ENCODE measurements around the gene NFKBIE.

NFKBIE gene

DNA sequence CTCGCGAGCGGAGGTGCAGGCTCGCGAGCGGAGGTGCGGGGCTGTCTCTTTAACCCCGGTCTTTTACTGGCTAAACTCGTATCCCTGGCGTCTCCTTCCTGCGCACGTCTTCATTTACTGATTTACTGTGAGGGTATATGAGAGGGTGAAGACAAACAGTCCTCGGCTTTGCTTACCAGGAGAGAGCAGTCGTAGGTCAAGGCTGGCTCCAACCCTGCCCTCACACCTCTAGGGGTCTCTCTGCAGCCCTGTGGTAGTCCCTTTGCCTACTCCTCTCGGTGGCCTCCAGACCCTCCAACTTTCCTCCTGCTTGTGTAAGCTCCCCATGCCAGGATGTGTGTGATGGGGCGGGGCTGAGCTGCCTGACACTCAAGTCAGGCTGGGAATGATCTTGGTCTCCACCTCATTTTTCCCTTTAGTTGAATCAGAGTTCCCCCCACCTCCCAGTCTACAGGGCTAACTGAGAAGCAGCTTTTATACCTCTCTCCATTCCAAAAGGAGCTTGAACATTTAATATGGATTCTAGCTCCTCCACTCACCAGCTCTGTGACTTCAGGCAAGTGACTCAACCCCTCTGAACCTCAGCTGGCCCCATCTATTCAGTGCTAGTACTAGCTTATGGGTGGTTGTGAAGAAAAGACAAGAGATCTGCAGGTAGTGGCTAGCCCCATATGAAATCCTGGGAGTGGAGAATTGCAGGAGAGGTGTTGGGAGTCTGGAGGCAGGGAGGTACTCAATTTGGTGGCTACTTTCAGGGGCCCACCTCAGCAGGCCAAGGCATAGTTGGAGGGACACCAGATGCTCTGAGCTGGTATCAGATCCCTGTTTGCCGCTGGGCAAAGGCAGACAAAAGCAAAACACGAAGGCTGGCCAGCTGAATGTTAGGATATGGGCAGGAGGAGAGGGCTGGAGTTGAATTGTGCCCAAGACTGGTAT is 41.1 kb downstream of the NFKBIE start:
- no peak for DNase-seq

DNA sequence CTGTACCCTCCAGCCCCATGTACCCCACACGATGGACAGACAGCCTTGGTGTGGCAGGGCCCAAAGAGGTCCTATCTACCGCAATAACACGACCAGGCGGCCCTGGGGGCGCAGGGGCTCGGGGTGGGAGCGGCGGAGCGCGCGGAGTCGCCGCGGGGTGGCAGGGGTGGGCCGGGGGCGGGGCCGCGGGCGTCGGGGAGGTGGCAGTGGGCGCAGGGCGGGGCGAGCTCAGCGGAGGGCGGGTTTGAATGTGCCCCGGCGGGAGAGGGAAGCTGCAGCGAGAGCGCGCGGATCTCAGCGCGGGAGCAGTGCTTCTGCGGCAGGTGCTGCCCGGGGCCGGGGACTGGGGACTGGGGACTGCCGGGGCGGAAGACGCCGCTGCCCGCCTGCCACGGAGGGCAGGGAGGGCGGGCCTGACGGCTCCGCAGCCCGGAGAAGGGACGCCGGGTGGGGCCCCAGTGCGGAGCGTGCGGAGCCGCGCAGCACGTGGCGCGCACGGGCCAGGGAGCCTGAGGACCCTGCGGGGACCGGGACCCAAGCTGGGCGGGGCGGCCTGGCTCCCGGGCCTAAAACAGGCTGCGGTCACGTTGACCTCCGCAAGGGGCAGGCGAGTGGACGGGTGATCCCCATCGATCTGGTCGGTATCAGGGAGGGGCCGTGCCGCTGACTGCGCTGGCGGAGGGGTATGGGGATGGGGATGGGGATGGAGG is 41.9 kb downstream of the NFKBIE start, which contains the start of gene SLC29A1:
Gene SLC29A1 (plus strand): TSS at position 277 of the 710 bp plus-strand sequence. CDS start 3,719 bp downstream, outside the sequence.
- DNase-seq: peak in 1 of 2 donors; percentile 56

DNA sequence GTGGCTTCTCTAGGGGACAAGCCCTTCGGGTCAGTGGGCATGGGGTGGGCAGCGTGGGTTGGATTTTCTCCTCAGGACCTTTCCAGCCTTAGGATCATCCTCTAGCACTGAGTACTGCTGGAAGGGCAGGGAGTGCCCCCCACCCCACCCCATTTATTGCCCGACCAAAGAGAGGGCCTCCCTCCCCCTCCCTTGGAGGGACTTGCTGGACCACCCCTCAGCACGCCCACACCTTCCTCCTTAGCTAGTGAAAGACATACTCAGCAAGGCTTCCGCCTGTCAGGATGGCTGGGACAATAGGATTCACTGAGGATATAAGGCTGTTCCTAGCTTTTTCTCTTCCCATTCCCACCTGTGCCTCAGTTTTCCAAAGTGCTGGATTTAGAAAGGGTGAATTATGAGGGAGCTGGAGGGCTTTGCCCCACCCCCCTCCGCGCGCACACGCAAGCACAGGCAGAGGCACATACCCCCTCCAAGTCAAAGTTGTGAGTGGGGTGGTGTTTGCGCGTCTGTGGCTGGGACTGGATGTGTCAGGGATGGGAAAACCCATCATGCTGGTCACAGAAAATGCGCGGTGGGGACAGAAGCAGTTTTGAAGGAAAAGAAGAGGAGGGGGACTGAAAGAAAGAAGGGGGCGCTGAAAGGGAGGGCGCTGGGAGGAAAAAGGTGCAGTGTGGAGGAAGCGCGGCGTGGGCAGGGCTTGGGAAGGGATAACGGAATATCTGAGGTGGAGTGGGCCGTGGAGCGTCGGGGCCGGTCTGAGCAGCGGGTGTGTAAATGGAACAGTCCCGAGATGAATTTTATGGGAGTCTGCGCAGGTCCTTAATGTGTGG is 42.6 kb downstream of the NFKBIE start:
- DNase-seq: no peak

DNA sequence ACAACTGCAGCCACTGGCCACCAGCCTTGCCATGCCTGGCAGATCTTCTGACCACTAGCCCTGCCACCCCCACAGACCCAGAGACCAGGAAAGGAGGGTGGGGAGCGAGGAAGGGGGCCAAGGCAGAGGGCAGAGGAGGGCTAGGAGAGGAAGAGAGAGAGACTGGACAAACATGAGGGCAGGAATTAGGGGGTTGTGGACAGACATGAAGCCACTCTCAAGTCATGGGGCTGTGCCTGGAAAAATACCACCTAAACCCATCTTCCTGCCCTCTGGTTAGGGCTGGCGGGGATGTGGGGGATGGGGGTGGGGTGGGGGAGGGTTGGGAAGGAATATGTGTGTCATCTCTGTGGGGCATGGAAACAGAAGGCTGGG is 43.4 kb downstream of the NFKBIE start:
- no peak for DNase-seq

DNA sequence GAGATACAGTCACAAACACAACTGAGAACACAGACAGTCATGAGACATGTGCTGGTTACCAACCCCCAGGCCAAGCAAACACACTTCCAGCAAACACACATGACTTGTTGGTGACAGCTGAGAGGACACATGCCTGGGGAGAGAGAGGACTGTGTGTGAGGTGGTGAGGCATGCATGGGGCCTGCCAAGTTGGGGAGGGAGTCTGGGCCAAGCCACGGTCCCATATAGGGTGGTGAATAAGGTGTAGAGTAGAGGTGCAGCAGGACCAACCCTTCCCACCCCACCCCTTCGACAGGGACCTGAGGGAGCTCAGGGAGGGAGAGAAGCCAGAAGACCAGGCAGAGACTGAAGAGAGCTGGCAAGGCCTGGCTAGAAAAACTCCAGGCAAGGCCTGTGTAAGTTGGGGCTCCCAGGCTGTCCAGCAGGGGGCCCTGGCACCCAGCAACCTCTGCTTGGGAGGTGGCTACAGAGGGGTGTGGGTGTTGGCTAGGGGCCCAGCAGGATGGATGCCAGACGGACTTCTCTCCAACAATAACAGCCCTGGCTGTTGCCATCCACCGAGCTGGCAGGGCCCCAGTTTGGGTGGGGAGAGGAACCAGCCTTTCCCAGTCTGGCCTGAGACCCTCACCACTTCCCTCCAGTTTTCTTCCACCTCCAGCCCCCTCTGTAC is 43.9 kb downstream of the NFKBIE start:
- peak; percentile 71 to 79 for DNase-seq

DNA sequence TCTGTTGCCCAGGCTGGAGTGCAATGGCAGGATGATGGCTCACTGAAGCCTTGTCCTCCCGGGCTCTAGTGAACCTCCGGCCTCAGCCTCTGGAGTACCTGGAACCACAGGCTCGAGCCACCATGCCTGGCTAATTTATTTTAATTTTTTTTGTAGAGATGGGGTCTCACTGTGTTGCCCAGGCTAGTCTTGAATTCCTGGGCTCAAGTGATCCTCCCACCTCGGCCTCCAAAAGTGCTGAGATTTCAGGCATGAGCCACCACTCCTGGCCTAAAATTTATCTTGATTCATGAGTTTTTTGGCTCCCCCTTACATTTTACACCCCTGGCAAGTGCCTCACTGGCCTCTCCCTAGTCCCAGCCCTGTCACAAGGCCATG is 44.4 kb downstream of the NFKBIE start:
- DNase-seq: no peak

DNA sequence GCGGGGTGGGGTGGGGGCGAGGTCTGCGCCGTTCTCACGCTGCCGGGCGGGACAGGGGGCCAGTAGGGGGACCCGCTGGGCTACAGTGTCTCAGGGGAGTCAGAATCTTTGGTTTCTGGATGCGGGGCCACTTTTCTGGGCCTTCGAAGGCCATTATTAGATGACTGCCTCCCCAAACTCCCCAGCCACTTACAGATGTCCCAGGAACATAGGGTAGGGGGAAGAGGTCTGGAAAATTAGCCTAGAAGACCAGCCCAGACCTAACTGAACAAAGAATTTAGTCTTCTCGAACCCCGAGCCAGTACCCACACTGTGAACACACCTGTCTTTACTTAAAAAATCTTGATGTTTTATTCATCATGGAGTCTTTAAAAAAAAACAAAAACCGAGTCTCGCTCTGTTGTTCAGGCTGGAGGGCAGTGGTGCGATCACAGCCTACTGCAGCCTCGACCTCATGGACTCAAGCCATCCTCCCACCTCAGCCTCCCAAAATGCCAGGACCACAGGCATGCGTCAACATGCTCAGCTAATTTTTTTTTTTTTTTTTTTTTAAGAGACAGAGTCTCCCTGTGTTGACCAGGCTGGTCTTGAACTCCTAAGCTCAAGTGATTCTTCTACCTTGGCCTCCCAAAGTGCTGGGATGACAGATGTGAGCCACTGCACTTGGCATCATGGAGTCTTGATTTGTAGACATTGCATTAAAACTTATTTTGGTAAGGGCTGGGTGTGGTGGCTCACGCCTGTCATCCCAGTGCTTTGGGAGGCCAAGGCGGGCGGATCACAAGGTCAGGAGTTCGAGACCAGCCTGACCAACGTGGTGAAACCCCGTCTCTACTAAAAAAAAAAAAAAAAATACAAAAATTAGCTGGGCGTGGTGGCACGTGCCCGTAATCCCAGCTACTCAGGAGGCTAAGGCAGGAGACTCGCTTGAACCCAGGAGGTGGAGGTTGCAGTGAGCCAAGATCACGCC is 45.3 kb downstream of the NFKBIE start:
- no peak for DNase-seq

DNA sequence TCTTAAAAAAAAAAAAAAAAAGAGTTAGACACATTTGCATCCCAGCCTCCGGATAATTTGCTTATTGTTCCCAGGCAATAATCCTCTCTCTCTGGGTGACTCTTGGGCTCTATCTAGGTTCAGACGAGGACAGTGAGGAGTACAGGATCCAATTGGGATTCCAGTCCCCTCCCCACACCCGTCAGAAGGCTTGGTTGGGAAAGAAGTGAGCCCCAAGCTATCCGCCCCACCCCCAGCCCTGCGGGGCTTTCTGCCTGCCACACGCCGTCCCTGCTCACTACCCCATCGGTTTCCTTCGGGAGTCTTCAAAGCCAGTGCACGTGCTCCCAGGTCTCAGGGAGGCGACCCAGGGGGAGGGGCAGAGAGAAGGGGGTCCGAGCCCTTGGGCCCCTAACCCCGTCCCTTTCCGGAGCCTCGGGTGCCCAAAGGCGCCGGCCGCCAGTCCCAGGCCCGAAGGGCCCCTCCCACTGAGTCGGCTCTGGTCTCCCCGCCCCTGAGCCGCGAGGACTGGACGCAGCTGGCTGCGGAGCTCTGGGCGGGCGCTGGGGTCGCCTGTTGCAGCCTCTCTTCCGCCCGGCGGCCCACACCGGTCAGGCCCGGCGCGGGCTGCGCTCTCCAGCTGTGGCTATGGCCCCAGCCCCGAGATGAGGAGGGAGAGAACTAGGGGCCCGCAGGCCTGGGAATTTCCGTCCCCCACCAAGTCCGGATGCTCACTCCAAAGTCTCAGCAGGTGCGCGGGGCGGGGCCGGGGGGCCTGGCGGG is 46.1 kb downstream of the NFKBIE start:
- DNase-seq: peak; percentile 39 to 60

DNA sequence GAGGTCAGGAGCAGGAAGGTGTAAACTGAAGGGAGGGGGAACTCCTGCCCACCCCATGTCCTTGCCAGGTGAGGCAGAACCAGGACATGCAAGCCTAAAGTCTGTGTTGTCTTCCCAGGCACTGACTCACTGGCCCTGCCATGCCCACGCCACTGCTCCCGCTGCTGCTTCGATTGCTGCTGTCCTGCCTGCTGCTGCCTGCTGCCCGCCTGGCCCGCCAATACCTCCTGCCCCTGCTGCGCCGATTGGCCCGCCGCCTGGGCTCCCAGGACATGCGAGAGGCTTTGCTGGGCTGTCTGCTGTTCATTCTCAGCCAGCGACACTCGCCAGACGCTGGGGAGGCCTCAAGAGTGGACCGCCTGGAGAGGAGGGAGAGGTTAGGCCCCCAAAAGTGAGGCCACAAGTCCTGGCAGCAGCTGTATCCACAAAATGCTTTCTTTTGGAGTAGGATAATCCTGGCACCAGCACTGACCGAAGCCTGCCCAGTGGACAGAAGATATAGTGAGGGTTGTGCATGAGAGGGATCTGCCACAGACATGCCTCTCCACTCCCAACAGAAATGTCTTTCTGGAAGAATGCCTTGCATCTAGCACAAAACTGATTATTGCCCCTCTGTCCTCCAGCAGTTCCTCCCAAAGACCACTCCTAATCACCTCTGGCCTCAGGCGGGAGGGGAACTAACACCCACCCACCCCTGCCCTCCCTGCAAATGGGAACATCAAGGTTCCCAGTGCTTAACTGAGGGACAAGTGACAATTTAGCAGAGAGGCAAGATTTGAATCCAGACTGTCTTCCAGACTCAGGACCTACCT is 47.8 kb downstream of the NFKBIE start:
- DNase-seq: no peak

DNA sequence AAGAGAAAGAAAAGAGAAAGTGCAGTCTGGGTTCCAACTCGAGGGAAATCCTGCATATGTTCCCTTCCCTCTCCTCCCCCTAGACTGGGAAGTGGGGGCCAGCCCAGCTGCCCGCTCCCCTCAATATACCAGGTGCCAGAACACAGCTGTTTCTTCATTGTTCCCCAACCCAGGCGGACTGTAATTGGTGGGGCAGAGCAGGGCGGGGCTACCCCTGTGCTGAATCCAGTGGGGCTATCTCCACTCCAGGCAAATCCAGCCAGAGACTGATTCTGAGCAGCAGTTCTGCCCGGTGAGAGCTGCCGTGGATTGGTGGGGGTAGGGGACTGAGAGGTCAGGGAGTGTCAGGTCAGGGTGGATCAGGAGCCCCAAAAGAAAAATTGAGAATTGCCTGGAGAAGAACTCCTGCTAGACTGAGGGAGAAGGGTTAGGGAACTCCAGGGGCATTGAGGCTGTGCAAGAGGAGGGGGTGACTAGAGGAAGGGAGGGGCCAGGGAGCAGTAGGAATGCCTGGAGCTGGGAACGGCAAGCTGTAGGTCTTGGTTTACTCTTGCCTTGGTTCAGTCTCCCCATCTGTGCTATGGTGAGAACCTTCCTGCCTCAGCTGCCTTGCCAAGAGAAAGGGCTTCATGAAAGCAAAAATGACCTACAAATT is 48.5 kb downstream of the NFKBIE start, which contains the start of gene MYMX:
Gene MYMX (plus strand): TSS at position 250 of the 655 bp plus-strand sequence. CDS start 546 bp downstream, outside the sequence.
- no peak for DNase-seq

DNA sequence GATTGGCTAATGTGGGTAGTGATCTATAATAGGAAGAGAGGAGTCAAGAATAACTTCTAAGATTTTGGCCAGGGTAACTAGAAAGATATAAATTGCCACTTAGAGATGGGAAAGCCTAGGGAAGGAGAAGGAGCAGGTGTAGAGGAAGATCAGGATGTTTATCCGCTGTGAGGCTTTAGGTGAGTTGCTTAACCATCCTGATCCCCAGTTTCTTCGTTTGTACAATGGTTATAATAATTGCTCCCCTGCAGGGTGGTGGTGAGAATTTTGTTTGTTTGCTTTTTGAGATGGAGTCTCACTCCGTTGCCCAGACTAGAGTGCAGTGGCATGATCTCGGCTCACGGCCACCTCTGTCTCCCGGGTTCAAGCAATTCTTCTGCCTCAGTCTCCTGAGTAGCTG is 51.0 kb downstream of the NFKBIE start:
- DNase-seq: no peak

DNA sequence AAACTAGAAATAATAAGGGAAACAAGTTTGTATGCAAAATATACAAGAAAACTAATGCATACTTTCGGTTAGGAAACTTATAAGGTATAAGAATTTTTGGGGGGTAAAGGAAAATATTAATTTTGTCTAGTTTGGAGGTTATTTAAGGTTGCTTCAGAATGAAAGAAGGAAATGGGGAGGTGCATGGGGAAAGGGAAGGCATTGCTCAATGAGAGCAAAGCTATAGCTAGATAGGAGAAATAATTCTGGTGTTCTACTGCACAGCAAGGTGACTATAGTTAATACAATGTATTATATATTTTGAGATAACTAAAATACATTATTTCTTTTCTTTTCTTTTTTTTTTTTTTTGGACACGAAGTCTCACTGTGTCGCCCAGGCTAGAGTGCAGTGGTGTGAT is 54.1 kb downstream of the NFKBIE start:
- peak in 1 of 2 donors; percentile 47 for DNase-seq

Data from inflammatory macrophage treated with lipopolysaccharide for 1 hour (primary cell).